ENCODE measurements around the gene CDH26.

DNA sequence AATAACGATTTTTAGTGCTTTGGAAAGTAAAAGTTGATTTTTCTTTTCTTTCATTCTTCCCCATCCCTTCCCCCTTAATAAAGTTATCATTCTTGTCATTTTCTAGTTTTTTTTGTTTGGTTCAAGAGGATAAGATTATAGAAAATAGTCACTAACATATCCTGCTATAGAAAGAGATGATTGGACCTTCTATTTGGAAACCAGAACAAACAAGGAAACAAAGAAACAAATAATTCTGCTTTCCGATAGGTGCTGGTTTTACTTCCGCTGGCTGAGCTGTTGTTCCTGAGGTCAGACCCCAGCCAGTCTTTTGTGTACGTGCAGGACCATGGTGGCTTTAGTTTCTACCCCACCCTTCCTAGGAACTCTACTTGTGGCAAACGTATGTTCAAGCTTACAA lies at the start of gene CDH26:
- TF ChIP-seq EP300 (IDR thresholded peaks at IDR 0.05; ENCODE audit: low read depth in 2 of 2, low read length in 2 of 2), result no peak
- no peak for TF ChIP-seq EP300 (CRISPR knock-in tag; IDR thresholded peaks at IDR 0.05; ENCODE audit: borderline replicate concordance)
- TF ChIP-seq, protein P1, sequence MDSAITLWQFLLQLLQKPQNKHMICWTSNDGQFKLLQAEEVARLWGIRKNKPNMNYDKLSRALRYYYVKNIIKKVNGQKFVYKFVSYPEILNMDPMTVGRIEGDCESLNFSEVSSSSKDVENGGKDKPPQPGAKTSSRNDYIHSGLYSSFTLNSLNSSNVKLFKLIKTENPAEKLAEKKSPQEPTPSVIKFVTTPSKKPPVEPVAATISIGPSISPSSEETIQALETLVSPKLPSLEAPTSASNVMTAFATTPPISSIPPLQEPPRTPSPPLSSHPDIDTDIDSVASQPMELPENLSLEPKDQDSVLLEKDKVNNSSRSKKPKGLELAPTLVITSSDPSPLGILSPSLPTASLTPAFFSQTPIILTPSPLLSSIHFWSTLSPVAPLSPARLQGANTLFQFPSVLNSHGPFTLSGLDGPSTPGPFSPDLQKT (CRISPR knock-in tag; IDR thresholded peaks at IDR 0.05; ENCODE audit: borderline replicate concordance), result no peak

All from HepG2 (cell line).